IMR-90 (cell line): ENCODE results near the gene EPAS1. TPM values are rescaled to one million over a fixed set of nuclear protein-coding genes. Genes with fewer than 3 reads are reported as not detected.

Experiments used
- ATAC-seq: fragments of 200-7000 bp; cut with Tn5 transposase; 2 replicates; pipeline ENCODE4 v1.9.1; 2020; ENCODE audit warnings: low read depth, mild to moderate bottlenecking, moderate library complexity
- BruUV-seq: library from RNA; stranded (reverse); fragments of 400-500 nt; replicated peaks from 2 replicates; lab custom pipeline; 2021; lab: Mats Ljungman, UMichigan
- CTCF ChIA-PET: fragments of 300-600 bp; formaldehyde crosslinking; extraction: SDS; loops from one replicate; lab custom pipeline; 2021; ENCODE audit warnings: antibody characterized with exemption; lab: Yijun Ruan, JAX
- POLR2A ChIA-PET: fragments of 300-600 bp; sonication (Branson Sonifier 250); formaldehyde crosslinking; loops from one replicate; lab custom pipeline; 2022; ENCODE audit warnings: antibody characterized with exemption; ENCODE audit not compliant: unreplicated experiment; lab: Charles Lee
- DNase-seq: peaks from one replicate; pipeline ENCODE4 v3.0.0; 2013
- H2AFZ ChIP-seq: replicated peaks from 2 replicates; pipeline ENCODE3; 2013; ENCODE audit warnings: low read length, mild to moderate bottlenecking; ENCODE audit not compliant: poor library complexity
- H2AK5ac ChIP-seq: 2 replicates; pipeline ENCODE4 v1.6.1; 2013; ENCODE audit warnings: low read depth, low read length, inconsistent platforms
- H2AK9ac ChIP-seq: replicated peaks from 2 replicates; pipeline ENCODE3; 2013; ENCODE audit warnings: mild to moderate bottlenecking, low read depth, low read length, moderate library complexity; ENCODE audit not compliant: poor library complexity
- H2BK120ac ChIP-seq: 2 replicates; pipeline ENCODE4 v1.6.1; 2013; ENCODE audit warnings: low read depth, low read length, inconsistent platforms
- H2BK15ac ChIP-seq: 3 replicates; pipeline ENCODE4 v1.6.1; 2013; ENCODE audit warnings: low read depth, low read length, inconsistent platforms
- H2BK20ac ChIP-seq: 2 replicates; pipeline ENCODE4 v1.6.1; 2013; ENCODE audit warnings: low read depth, mild to moderate bottlenecking, inconsistent platforms, low read length, moderate library complexity
- H2BK5ac ChIP-seq: 2 replicates; pipeline ENCODE4 v1.6.1; 2013; ENCODE audit warnings: mild to moderate bottlenecking, low read depth, low read length, inconsistent platforms; ENCODE audit not compliant: poor library complexity, severe bottlenecking
- H3K14ac ChIP-seq: replicated peaks from 2 replicates; pipeline ENCODE4 v1.6.1; 2013; ENCODE audit warnings: low read depth, low read length, inconsistent platforms
- H3K18ac ChIP-seq: 2 replicates; pipeline ENCODE4 v1.6.1; 2013; ENCODE audit warnings: low read depth, low read length, control low read depth
- H3K23ac ChIP-seq: 2 replicates; pipeline ENCODE4 v1.6.1; 2013; ENCODE audit warnings: low read depth, low read length, inconsistent platforms
- H3K27ac ChIP-seq: 2 replicates; pipeline ENCODE4 v1.5.1; 2013; ENCODE audit warnings: mild to moderate bottlenecking, control low read depth, low read length; ENCODE audit not compliant: insufficient read depth
- H3K27me3 ChIP-seq: 2 replicates; pipeline ENCODE4 v1.6.1; 2013; ENCODE audit warnings: low read length; ENCODE audit not compliant: control insufficient read depth, insufficient read depth
- H3K36me3 ChIP-seq: 2 replicates; pipeline ENCODE4 v1.6.1; 2013; ENCODE audit warnings: low read length, mixed read lengths; ENCODE audit not compliant: control insufficient read depth, insufficient read depth
- H3K4ac ChIP-seq: 2 replicates; pipeline ENCODE4 v1.6.1; 2013; ENCODE audit warnings: low read depth, low read length, inconsistent platforms
- H3K4me1 ChIP-seq: 2 replicates; pipeline ENCODE4 v1.6.1; 2013; ENCODE audit warnings: low read length, mixed read lengths; ENCODE audit not compliant: control insufficient read depth, insufficient read depth
- H3K4me2 ChIP-seq: 2 replicates; pipeline ENCODE4 v1.6.1; 2013; ENCODE audit warnings: low read depth, mild to moderate bottlenecking, control low read depth, low read length, moderate library complexity
- H3K4me3 ChIP-seq: 2 replicates; pipeline ENCODE4 v1.5.1; 2013; ENCODE audit warnings: low read depth, mild to moderate bottlenecking, control low read depth, low read length, moderate library complexity; ENCODE audit not compliant: insufficient read depth
- H3K56ac ChIP-seq: 2 replicates; pipeline ENCODE4 v1.6.1; 2013; ENCODE audit warnings: low read length, inconsistent platforms; ENCODE audit not compliant: insufficient read depth; ENCODE audit errors: extremely low read depth
- H3K79me1 ChIP-seq, 2 experiments: 2 replicates each; pipeline ENCODE4 v1.6.1; 2013; ENCODE audit warnings: low read length in 2 of 2, inconsistent platforms in 1 of 2, low read depth in 1 of 2
- H3K9ac ChIP-seq: 2 replicates; pipeline ENCODE4 v1.6.1; 2013; ENCODE audit warnings: low read depth, low read length, control low read depth
- H3K9me1 ChIP-seq: 2 replicates; pipeline ENCODE4 v1.6.1; 2013; ENCODE audit warnings: low read length, inconsistent platforms; ENCODE audit not compliant: insufficient read depth
- H3K9me3 ChIP-seq: 2 replicates; pipeline ENCODE4 v1.6.1; 2013; ENCODE audit warnings: low read length; ENCODE audit not compliant: control insufficient read depth, insufficient read depth
- H4K20me1 ChIP-seq: 2 replicates; pipeline ENCODE4 v1.6.1; 2013; ENCODE audit warnings: low read length, inconsistent platforms; ENCODE audit not compliant: insufficient read depth
- H4K5ac ChIP-seq: 2 replicates; pipeline ENCODE4 v1.6.1; 2013; ENCODE audit warnings: mild to moderate bottlenecking, low read depth, low read length, control low read depth
- H4K8ac ChIP-seq, 2 experiments: 2 replicates each; pipeline ENCODE4 v1.6.1; 2013; ENCODE audit warnings: low read depth in 2 of 2, low read length in 2 of 2, control low read depth in 1 of 2, inconsistent platforms in 1 of 2
- H4K91ac ChIP-seq: 2 replicates; pipeline ENCODE4 v1.6.1; 2013; ENCODE audit warnings: low read depth, low read length, inconsistent platforms; ENCODE audit not compliant: insufficient read depth
- CEBPB ChIP-seq: IDR thresholded peaks from 2 replicates; pipeline ENCODE4 v1.6.1; 2012; ENCODE audit warnings: low read depth, low read length, improper control_type of control experiment
- CHD1 ChIP-seq: IDR thresholded peaks from 2 replicates; pipeline ENCODE4 v1.6.1; 2012; ENCODE audit warnings: low read depth, low read length, improper control_type of control experiment
- CTCF ChIP-seq: conservative IDR thresholded peaks from 2 replicates; pipeline ENCODE4 v1.5.1; 2012; ENCODE audit warnings: mild to moderate bottlenecking, low read depth, low read length, improper control_type of control experiment
- FOS ChIP-seq: fragments of 150-350 bp; IDR thresholded peaks from 2 replicates; pipeline ENCODE4 v1.6.1; 2016; ENCODE audit warnings: low read depth, low read length
- MAFK ChIP-seq: IDR thresholded peaks from 2 replicates; pipeline ENCODE4 v1.6.1; 2012; ENCODE audit warnings: low read depth, low read length, improper control_type of control experiment
- POLR2A ChIP-seq: IDR thresholded peaks from 2 replicates; pipeline ENCODE4 v1.6.1; 2012; ENCODE audit warnings: mild to moderate bottlenecking, low read depth, low read length
- RAD21 ChIP-seq: IDR thresholded peaks from 2 replicates; pipeline ENCODE4 v1.6.1; 2012; ENCODE audit warnings: low read length, improper control_type of control experiment
- RCOR1 ChIP-seq: IDR thresholded peaks from 2 replicates; pipeline ENCODE4 v1.6.1; 2012; ENCODE audit warnings: mild to moderate bottlenecking, low read length, improper control_type of control experiment; ENCODE audit not compliant: insufficient replicate concordance
- RFX5 ChIP-seq: IDR thresholded peaks from 2 replicates; pipeline ENCODE4 v1.8.0; 2012; ENCODE audit warnings: low read depth, mild to moderate bottlenecking, low read length, moderate library complexity
- SMC3 ChIP-seq: fragments of 150-350 bp; IDR thresholded peaks from 2 replicates; pipeline ENCODE4 v1.6.1; 2016; ENCODE audit warnings: low read depth, mild to moderate bottlenecking, antibody characterized with exemption, low read length, moderate library complexity
- WGBS, 2 experiments: methylation state at CpG; one replicate each; pipeline versions ENCODE4 v1.1.5 to v1.1.7; 2013; ENCODE audit warnings: missing lambda C conversion rate in 2 of 2; ENCODE audit not compliant: insufficient read length in 1 of 2; ENCODE audit errors: extremely low coverage in 2 of 2; 5-methylcytosine and 5-hydroxymethylcytosine counted together
- dilution Hi-C: fragments of 300-500 bp; cut with HindIII; formaldehyde crosslinking; loops from one replicate; pipeline ENCODE4 v1.14.3; 2018; ENCODE audit warnings: low sequenced_read_pairs; ENCODE audit not compliant: unreplicated experiment
- in situ Hi-C: fragments of 300-500 bp; cut with MboI; formaldehyde crosslinking; loops from 3 replicates; pipeline ENCODE4 v1.14.3; 2019; ENCODE audit warnings: low sequenced_read_pairs, inconsistent platforms, mixed read lengths
- intact Hi-C: fragments of 100-400 bp; cut with micrococcal nuclease; formaldehyde crosslinking; loops from 2 replicates; pipeline ENCODE4 v1.10.0; 2022
- polyA plus RNA-seq, 3 experiments: library from polyadenylated mRNA; depleted of rRNA; stranded (reverse); fragments of >200 nt; gene quantifications; 2 replicates each; pipeline ENCODE4 v1.2.3, GENCODE V29; 2012; ENCODE audit warnings: low replicate concordance in 1 of 3
- total RNA-seq: library from RNA; depleted of rRNA; stranded (reverse); fragments of >200 nt; gene quantifications from 2 replicates; pipeline ENCODE4 v1.2.3, GENCODE V29; 2012

Gene EPAS1
- total and polyA plus RNA-seq, 2 of the 4 experiments (the other 2 are of a cell fraction): 40.7 to 120 TPM

GRCh38 chr2:46347648-46348280, 50.6 kb downstream of the EPAS1 start:
- Histone ChIP-seq H3K4ac (no peak overlapping the region), H3K79me1 (peaks cover 60 to 94% of the 10 kb centered on the region in 2 experiments), H3K23ac (no peak overlapping the region), H3K27me3 (no peaks in the 10 kb centered on the region), H3K9ac (no peak overlapping the region), H2AK5ac (no peak overlapping the region), H3K27ac (no peak overlapping the region), H4K20me1 (peaks cover 89% of the 10 kb centered on the region), H3K4me1 (peaks cover 5% of the 10 kb centered on the region; the same call in 1 of the 2 replicates), H2AFZ (peak overlapping the region; percentile 2), H3K14ac (no peak overlapping the region), H2BK15ac (no peak overlapping the region), H3K56ac (no peak overlapping the region), H3K36me3 (peaks cover 57% of the 10 kb centered on the region), H2BK20ac (no peak overlapping the region), H3K4me3 (no peak overlapping the region), H2BK120ac (no peak overlapping the region), H4K91ac (no peak overlapping the region), H3K18ac (no peak overlapping the region), H4K5ac (no peak overlapping the region), H2BK5ac (no peak overlapping the region), H3K9me1 (peaks cover 19% of the 10 kb centered on the region), H3K4me2 (no peak overlapping the region), H4K8ac (no peak overlapping the region), H3K9me3 (no peaks in the 10 kb centered on the region), H2AK9ac (no peak overlapping the region)
- WGBS, 2 experiments: 100% methylated on average over 6 of the region's 11 CpGs; no CpG with 5 or more reads in 1 of the 2 experiments
- CTCF ChIA-PET: no interaction called here
- TF ChIP-seq CTCF (no peak), CHD1 (no peak), SMC3 (no peak), CEBPB (no peak), RFX5 (no peak), FOS (no peak), MAFK (no peak), RAD21 (no peak), POLR2A (no peak), RCOR1 (no peak)
- no TSS peak for BruUV-seq
- intact Hi-C loops (no loop called here), in situ Hi-C loops (no loop called here), dilution Hi-C loops (no loop called here)
- no peak for ATAC-seq
- DNase-seq: no peak
- POLR2A ChIA-PET: no interaction called here
